Neural cell (in vitro differentiated cells): ENCODE results near the gene ABCB7.

ENCODE experiments used
- CTCF ChIP-seq: fragments of 450-650 bp; IDR thresholded peaks from 2 replicates; pipeline ENCODE4 v1.5.1; 2014; ENCODE audit warnings: antibody characterized with exemption, mild to moderate bottlenecking, moderate library complexity; ENCODE audit not compliant: poor library complexity, severe bottlenecking
- EP300 ChIP-seq: fragments of 450-650 bp; conservative IDR thresholded peaks from 2 replicates; pipeline ENCODE4 v1.6.1; 2014; ENCODE audit warnings: antibody characterized with exemption, mild to moderate bottlenecking, moderate library complexity; ENCODE audit not compliant: poor library complexity, severe bottlenecking
- EZH2 ChIP-seq: fragments of 200-600, 300-800 bp; shearing (Covaris generic), sonication (generic); IDR thresholded peaks from 2 replicates; pipeline ENCODE4 v1.6.1; 2014; ENCODE audit warnings: antibody characterized with exemption, low read length, borderline replicate concordance, mild to moderate bottlenecking; ENCODE audit not compliant: insufficient read depth, poor library complexity, severe bottlenecking
- POLR2AphosphoS5 ChIP-seq: IDR thresholded peaks from 2 replicates; pipeline ENCODE4 v1.6.1; 2012
- REST ChIP-seq: IDR thresholded peaks from 2 replicates; pipeline ENCODE4 v1.6.1; 2012; ENCODE audit warnings: borderline replicate concordance
- TAF1 ChIP-seq: IDR thresholded peaks from 2 replicates; pipeline ENCODE4 v1.6.1; 2012; ENCODE audit warnings: low read depth

- TF ChIP-seq CTCF, result no peak
- no peak for TF ChIP-seq POLR2AphosphoS5
- no peak for TF ChIP-seq REST
- TF ChIP-seq TAF1, result no peak
- TF ChIP-seq EP300, result no peak
- no peak for TF ChIP-seq EZH2
Measured at GRCh38 chrX:75158054-75158453, 2.0 kb upstream of the ABCB7 start.
